Glomerular visceral epithelial cell (primary cell): Measurements from ENCODE around the gene PKD1L1.
A peak's percentile ranks its signal among the peaks of the same experiment; 100 is the strongest.
"Not testable (repeated sequence)": the region's sequence is repeated elsewhere in the genome, so short reads cannot be mapped to it uniquely, and the experiment has no call there.

Experiments used
- DNase-seq: peaks from one replicate; pipeline ENCODE4 v3.0.0-alpha.2; 2016; ENCODE audit errors: extremely low spot score

The PKD1L1 gene

DNA sequence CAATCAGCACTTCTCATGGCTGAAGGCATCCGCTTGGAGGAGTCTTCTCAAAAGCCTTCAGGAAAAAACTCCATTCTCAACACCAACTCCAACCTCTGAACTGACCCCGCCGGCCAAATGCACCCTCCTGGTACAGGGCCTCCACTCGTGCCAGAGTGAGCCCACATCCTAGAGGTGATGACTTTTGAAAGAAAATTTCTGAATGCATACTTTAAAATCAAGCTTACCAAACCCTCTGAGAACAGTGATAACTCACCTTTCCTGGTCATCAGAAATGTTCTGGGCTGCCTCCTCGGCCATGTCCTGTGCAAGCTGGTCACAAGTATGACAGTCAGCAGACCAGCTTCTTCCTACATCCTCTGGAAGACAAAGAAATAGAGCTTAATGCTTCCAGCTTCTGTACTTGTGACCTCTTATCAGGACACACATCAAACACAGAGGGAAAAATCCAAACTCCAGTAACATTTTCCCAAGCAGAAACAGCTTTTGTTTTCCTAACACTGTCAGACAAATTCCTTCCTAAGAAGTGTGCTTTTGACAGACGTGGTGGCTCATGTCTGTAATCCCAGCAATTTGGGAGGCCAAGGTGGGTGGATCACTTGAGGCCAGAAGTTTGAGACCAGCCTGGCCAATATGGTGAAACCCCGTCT is at the start of gene PKD1L1:
PKD1L1 (minus strand) TSS at position 326 of the 650 bp plus-strand sequence; CDS start at position 300, 26 bp downstream.
- no peak for DNase-seq

- no peak for DNase-seq
These were observed 44.2 kb upstream of the PKD1L1 start for GRCh38 chr7:47992446-47992845.

GRCh38 chr7:47991741-47992311 is 43.6 kb upstream of the PKD1L1 start:
- DNase-seq, result peak; percentile 82

DNA sequence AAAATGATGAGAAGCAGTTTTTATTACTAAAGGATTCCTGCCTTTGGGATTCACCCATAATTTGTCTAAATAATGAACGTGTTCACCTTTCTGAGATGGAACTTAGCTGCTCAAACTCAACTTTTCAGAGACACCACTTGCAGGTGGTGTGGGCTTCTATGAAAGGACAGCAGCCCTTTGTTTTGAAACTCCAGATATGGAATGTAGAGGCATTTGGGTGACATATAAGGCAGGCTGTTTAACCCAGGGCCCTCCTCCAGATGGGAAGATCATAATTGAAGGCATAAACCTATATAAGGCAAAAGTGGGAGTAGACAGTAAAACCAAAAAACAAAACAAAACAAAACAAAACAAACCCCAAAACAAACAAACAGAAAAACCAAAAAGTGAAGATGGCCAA is 43.0 kb upstream of the PKD1L1 start:
- no peak for DNase-seq

- no peak for DNase-seq
These were observed 42.3 kb upstream of the PKD1L1 start for GRCh38 chr7:47990592-47990991.

- DNase-seq, result not testable (repeated sequence)
These were observed 41.5 kb upstream of the PKD1L1 start for GRCh38 chr7:47989607-47990400.

- no peak for DNase-seq
These were observed 40.5 kb upstream of the PKD1L1 start for GRCh38 chr7:47988496-47989386.

GRCh38 chr7:47982610-47983009 is 34.3 kb upstream of the PKD1L1 start:
- no peak for DNase-seq

DNA sequence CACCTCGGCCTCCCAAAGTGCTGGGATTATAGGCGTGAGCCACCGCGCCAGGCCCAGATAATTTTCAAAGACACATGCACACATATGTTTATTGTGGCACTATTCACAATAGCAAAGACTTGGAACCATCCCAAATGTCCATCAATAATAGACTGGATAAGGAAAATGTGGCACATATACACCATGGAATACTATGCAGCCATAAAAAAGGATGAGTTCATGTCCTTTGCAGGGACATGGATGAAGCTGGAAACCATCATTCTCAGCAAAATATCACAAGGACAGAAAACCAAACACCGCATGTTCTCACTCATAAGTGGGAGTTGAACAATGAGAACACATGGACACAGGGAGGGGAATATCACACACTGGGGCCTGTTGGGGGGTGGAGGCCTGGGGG is 32.4 kb upstream of the PKD1L1 start:
- not testable (repeated sequence) for DNase-seq

GRCh38 chr7:47979832-47980181 is 31.5 kb upstream of the PKD1L1 start:
- DNase-seq, result no peak

DNA sequence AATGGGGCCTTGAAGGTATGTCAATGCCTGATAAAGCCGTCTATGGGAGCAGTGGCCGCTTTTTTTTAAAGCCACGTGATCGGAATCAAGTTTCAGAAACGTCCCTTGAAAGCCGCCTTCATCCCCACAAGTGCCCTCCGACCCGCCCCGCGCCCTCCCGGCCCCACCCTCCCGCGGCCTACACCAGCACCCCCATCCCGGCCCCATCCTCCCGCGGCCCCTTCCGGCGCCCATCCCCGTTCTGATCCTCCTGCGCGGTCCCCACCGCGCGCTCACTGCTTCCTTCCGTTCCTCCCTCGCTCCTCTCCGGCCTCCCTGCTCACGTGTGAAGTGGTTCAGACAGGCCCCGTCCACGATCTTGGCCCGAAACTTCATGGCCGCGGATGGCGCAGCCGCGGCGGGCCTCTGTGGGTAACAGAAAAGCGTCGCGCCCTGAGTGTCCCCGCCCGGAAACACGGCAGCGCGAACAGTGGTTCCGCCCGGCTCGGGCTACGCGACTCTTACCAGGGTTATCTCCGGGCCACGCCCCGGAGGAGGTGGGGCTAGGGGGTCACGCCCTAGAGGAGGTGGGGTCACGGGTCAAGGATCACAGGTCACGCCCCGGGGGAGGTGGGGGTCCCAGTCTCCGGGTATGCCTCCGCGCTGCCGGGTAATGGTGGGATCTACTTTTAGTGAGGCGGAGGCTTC is 31.0 kb upstream of the PKD1L1 start, which contains the start of gene HUS1:
HUS1 (minus strand) TSS at position 471 of the 687 bp plus-strand sequence; CDS start at position 375, 96 bp downstream.
- peak; percentile 86 for DNase-seq

GRCh38 chr7:47978790-47979144 is 30.5 kb upstream of the PKD1L1 start:
- no peak for DNase-seq

DNA sequence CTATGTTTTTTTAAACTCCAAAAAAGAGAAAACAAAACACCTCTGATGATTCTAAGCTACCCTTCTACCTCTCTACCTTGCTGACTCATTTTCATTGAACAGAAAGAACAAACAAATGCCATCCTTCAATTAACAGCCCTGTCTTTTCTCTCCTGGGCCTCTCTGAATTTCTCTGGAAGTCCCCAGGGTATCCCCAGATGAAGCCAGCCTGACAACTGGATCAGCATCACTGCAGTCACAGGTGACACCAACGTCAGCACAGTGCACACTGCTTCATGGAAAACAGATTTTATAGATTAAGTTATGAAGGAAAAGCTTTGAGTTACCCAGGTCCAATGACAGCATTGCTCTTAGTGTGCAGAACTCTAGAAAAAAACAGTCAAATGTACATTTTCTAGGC is 25.5 kb upstream of the PKD1L1 start:
- DNase-seq, result no peak

DNA sequence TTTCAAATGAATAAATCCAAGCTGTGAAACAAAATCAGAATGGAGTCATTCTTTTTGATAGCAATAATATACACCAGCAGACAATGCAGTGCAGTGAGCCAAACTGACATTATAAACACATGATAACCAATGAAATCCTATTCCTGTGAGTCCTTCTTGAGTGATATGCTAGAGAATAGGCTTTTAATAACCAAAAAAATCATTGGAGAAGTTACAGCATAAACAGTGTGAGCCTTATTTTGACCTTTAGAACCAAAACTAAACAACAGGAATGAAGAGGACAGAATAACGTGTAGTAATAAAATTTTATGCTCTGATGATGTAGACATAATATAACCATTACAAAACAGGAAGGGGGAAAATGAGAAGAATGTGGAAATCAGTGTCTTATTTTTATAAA is 22.5 kb upstream of the PKD1L1 start:
- no peak for DNase-seq

GRCh38 chr7:47968847-47969774 is 20.8 kb upstream of the PKD1L1 start:
- DNase-seq, result peak; percentile 69

- no peak for DNase-seq
These were observed 19.4 kb upstream of the PKD1L1 start for GRCh38 chr7:47967708-47968107.

DNA sequence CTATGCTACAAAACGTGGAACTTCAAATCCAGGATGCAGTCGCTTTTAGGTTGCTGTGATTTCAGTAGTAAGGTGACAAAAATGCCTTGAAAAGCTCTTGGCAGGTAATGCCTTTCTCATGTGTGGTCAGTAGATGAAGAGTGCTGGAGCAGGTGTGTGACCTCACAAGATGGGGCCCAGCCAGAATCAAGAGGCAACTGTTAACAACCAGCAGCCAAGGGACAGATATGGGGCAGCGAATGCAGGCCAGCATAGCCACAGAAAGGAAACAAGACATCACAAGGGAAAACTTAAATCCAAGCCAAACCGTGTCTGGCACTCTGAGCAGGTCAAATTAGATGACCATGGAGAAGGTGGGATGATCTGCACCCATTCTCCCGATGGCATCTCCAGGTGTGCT is 18.9 kb upstream of the PKD1L1 start:
- no peak for DNase-seq

- DNase-seq, result no peak
These were observed 17.2 kb upstream of the PKD1L1 start for GRCh38 chr7:47965456-47965855.

GRCh38 chr7:47962262-47962661 is 14.0 kb upstream of the PKD1L1 start:
- no peak for DNase-seq

DNA sequence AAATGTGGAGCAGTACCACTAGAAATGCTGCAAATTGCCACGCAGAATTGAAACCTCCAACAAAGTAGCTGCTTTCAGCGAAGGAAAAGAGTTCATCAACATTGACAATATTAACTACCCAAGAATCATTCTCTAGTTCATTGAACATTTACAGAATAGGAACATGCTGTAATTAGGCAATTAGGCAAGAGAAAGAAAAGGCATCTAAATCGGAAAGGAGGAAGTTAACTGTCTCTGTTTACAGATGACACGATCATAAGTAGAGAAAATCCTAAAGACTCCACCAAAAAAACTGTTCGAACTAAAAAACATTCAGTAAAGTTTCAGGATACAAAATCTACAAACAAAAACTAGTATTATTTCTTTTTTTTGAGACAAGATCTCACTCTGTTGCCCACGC is 8.9 kb upstream of the PKD1L1 start:
- DNase-seq, result no peak
